ENCODE data around the gene RNF157.

The RNF157 gene

DNA sequence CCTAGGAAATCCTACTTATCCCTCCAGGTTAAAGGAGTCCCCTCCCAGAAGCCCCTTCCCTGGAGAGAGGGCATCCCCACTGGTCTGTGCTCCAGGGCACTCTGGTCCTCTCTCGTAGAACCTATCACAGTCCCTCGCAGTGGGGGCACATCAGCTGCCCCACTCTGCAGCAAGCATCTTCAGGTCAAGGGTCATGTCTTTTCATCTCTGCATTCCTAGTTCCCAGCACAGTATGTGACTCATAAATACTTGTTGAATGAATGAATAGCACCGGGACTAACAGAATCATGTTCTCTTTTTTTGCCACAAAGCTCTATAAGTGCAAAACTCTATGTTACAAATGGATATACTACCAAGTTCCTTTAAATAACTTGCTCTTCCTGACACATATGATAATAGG is 36.0 kb downstream of the RNF157 start:
- no peak for DNase-seq (ENCODE audit: extremely low read depth, low read depth)
- TF ChIP-seq, protein P1, sequence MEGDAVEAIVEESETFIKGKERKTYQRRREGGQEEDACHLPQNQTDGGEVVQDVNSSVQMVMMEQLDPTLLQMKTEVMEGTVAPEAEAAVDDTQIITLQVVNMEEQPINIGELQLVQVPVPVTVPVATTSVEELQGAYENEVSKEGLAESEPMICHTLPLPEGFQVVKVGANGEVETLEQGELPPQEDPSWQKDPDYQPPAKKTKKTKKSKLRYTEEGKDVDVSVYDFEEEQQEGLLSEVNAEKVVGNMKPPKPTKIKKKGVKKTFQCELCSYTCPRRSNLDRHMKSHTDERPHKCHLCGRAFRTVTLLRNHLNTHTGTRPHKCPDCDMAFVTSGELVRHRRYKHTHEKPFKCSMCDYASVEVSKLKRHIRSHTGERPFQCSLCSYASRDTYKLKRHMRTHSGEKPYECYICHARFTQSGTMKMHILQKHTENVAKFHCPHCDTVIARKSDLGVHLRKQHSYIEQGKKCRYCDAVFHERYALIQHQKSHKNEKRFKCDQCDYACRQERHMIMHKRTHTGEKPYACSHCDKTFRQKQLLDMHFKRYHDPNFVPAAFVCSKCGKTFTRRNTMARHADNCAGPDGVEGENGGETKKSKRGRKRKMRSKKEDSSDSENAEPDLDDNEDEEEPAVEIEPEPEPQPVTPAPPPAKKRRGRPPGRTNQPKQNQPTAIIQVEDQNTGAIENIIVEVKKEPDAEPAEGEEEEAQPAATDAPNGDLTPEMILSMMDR (IDR thresholded peaks at IDR 0.05; ENCODE audit: low read depth, low read length) = no peak

DNA sequence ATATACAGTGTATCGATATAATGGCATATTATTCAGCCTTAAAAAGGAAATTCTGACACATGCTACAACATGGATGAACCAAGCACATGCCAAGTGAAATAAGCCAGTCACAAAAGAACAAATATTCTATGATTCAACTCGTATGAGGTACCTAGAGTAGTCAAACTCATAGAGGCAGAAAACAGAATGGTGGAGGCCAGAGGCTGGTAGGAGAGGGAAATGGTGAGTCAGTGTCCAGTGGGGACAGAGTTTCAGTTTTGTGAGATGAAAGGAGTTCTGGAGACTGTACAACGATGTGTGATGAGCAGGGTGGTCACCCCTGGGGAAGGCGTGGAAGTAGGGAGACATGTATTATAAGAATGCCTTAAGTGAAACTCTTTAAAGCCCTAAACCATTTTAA is 39.9 kb downstream of the RNF157 start:
- TF ChIP-seq, protein P1 (IDR thresholded peaks at IDR 0.05; ENCODE audit: low read depth, low read length) = no peak
- no peak for DNase-seq (ENCODE audit: extremely low read depth, low read depth)

DNA sequence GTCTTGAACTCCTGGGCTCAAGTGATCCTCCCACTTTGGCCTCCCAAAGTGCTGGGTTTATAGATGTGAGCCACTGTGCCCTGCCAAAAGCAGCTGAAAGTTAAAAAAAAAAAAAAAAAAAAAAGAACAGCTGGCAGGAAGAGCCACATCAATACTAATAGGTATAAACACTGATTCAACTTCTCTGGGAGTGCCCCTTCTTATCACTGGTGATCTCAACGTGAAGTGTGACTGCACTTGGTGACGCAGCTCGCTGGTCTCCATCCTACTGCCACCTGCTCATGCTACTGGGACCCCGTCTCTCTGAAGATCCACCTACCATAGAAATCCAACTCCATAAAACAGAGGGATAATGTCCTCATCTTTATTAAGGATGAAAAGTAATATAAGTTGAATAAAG is 40.8 kb downstream of the RNF157 start:
- DNase-seq (ENCODE audit: extremely low read depth, low read depth) = no peak
- TF ChIP-seq, protein P1 (IDR thresholded peaks at IDR 0.05; ENCODE audit: low read depth, low read length) = no peak

DNA sequence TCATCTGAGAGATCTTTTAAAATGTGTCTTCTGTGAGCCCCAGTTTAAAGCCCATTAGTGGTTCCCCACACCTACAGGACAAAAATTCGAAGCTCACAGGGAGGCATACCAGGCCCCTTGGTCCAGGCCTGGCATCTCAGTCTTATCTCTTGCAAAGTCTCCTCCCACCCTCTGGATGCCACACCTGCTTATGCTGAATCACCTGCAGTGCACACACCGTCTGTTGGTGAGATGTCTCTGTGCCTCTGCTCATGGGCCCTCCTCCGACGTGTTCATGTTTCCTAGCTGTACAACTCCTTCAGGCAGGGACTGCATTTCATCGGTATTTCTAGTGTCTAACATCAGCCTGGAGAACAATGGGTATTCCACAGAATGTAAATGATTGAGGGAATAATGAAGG is 41.6 kb downstream of the RNF157 start:
- no peak for DNase-seq (ENCODE audit: extremely low read depth, low read depth)
- TF ChIP-seq, protein P1 (IDR thresholded peaks at IDR 0.05; ENCODE audit: low read depth, low read length) = no peak

DNA sequence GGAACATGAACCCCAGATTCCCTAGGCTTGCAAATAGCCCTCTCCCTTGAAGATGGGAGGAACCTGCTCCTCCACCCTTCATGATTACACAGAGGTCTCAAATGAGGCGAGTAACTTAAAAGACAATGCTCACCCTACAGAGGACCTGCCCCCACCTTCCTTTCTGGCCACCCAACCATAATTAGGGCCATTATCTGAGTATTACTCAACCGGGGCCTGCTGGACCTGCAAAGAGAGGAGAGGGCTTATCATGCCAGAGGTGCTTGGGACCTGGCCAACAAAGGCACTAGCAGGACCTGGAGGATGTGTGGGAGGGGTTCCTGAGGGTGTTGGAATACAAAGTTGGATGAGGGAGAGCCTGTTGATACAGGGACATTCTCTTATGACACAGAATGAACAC is 42.4 kb downstream of the RNF157 start:
- TF ChIP-seq, protein P1 (IDR thresholded peaks at IDR 0.05; ENCODE audit: low read depth, low read length) = no peak
- no peak for DNase-seq (ENCODE audit: extremely low read depth, low read depth)

DNA sequence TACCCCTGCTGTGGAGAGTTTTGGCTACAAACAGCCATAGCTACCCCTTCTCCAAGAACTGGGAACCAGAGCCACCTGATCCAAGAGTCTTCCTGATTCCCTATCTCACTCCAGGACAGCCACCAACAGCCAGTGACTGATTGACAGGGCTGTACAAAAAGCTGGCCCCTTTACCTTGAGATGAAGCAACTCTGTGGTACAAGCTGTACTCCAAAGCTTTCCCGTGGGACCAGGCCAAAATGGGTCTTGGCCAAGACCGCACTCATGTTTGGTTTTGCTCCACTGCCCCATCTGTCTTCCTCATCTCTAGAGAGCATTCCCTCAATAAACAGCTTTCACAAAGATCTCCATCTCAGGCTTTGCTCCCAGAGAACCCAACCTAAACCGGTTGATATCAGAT is 43.6 kb downstream of the RNF157 start:
- DNase-seq (ENCODE audit: extremely low read depth, low read depth) = peak; percentile 14
- TF ChIP-seq, protein P1 (IDR thresholded peaks at IDR 0.05; ENCODE audit: low read depth, low read length) = no peak

DNA sequence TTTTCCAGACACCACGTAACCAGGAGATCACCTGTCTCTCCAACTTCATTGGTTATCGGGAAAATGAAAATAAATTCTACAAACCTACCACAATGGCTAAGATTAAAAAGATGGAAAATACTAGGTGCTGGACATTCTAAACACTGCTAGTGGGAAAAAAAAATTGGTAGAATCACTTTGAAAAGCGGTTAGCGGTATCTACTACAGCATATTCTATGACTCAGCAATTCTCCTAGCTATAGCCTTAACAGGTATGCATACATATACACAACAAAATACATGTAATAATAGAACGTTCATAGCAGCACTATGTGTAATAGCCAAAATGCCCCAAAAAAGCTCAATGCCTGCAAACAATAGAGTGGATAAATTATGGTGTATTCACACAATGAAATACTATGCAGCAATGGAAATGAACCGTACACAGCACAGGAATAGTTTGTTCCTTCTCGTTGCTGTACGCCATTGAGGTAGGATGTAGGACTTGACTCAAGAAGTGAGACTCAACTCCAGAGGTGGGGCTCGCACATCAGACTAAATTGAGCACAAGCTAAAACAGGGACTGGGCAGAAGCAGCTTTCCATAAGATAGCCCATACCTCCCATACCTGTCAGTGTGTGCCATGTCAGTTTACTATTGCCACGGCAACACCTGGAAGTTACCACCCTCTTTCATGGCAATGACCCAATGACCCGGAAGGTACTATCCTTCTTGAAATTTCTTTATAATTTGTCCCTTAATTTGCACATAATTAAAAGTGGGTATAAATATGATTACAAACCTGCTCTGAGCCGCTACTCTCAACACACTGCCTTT is 44.8 kb downstream of the RNF157 start:
- DNase-seq (ENCODE audit: extremely low read depth, low read depth) = no peak
- TF ChIP-seq, protein P1 (IDR thresholded peaks at IDR 0.05; ENCODE audit: low read depth, low read length) = no peak

Measured in AG09319 (cell line).